HG02610 (cell line): ENCODE data around the gene POU2AF1.
"Not testable (repeated sequence)": the region's sequence is repeated elsewhere in the genome, so short reads cannot be mapped to it uniquely, and the experiment has no call there.

Source experiments
- ATAC-seq: cut with Tn5 transposase; IDR thresholded peaks from one replicate; pipeline ENCODE4 v1.9.1; 2021; ENCODE audit warnings: mild to moderate bottlenecking, moderate library complexity; ENCODE audit not compliant: unreplicated experiment

POU2AF1 gene

GRCh38 chr11:111410951-111411350 lies 31.9 kb upstream of the POU2AF1 start:
- no peak for ATAC-seq

GRCh38 chr11:111409915-111410314 lies 30.8 kb upstream of the POU2AF1 start:
- ATAC-seq, result peak; percentile 68

- ATAC-seq, result peak; percentile 49
These were observed 30.0 kb upstream of the POU2AF1 start for GRCh38 chr11:111408789-111409727.

- no peak for ATAC-seq
These were observed 28.6 kb upstream of the POU2AF1 start for GRCh38 chr11:111407652-111408051.

GRCh38 chr11:111406589-111406988 lies 27.5 kb upstream of the POU2AF1 start:
- ATAC-seq, result no peak

GRCh38 chr11:111406091-111406490 lies 27.0 kb upstream of the POU2AF1 start:
- no peak for ATAC-seq

- no peak for ATAC-seq
These were observed 26.5 kb upstream of the POU2AF1 start for GRCh38 chr11:111405551-111405950.

GRCh38 chr11:111403051-111403726 lies 24.1 kb upstream of the POU2AF1 start:
- no peak for ATAC-seq

- ATAC-seq, result no peak
These were observed 23.3 kb upstream of the POU2AF1 start for GRCh38 chr11:111402411-111402810.

GRCh38 chr11:111401957-111402356 lies 22.9 kb upstream of the POU2AF1 start:
- not testable (repeated sequence) for ATAC-seq

- ATAC-seq, result peak; percentile 57
These were observed 21.5 kb upstream of the POU2AF1 start for GRCh38 chr11:111400595-111400994.

- no peak for ATAC-seq
These were observed 20.3 kb upstream of the POU2AF1 start for GRCh38 chr11:111399187-111400031.

- no peak for ATAC-seq
These were observed 18.0 kb upstream of the POU2AF1 start for GRCh38 chr11:111397034-111397433.

- ATAC-seq, result no peak
These were observed 16.7 kb upstream of the POU2AF1 start for GRCh38 chr11:111395749-111396148.

GRCh38 chr11:111395081-111395480 lies 16.0 kb upstream of the POU2AF1 start:
- no peak for ATAC-seq

- peak; percentile 36 for ATAC-seq
These were observed 15.1 kb upstream of the POU2AF1 start for GRCh38 chr11:111394147-111394546.

GRCh38 chr11:111393585-111393984 lies 14.5 kb upstream of the POU2AF1 start:
- no peak for ATAC-seq

- ATAC-seq, result no peak
These were observed 14.0 kb upstream of the POU2AF1 start for GRCh38 chr11:111393096-111393495.

GRCh38 chr11:111392552-111392951 lies 13.5 kb upstream of the POU2AF1 start:
- no peak for ATAC-seq

GRCh38 chr11:111391328-111392124 lies 12.5 kb upstream of the POU2AF1 start:
- ATAC-seq, result no peak
